Liver (tissue), 3 donors: ENCODE results near the gene PRR36.

ENCODE experiments used
- CTCF ChIP-seq: fragments of 150-350 bp; IDR thresholded peaks from 2 replicates; pipeline ENCODE4 v1.5.1; 2017; ENCODE audit warnings: improper control_type of control experiment, low read depth, low read length; ENCODE audit not compliant: missing input control
- FOXA1 ChIP-seq: IDR thresholded peaks from 2 replicates; pipeline ENCODE4 v1.6.1; 2016; ENCODE audit warnings: antibody characterized with exemption
- GABPA ChIP-seq, 2 donors: IDR thresholded peaks in 1 of 2; conservative IDR thresholded peaks in 1 of 2; 2 replicates each; pipeline ENCODE4 v1.6.1; 2016; ENCODE audit warnings: antibody characterized with exemption in 2 of 2, mild to moderate bottlenecking in 1 of 2, moderate library complexity in 1 of 2
- HNF4G ChIP-seq: IDR thresholded peaks from 2 replicates; pipeline ENCODE4 v1.6.1; 2016; ENCODE audit warnings: antibody characterized with exemption
- JUND ChIP-seq, 2 donors: IDR thresholded peaks; 2 replicates each; pipeline ENCODE4 v1.6.1; 2016; ENCODE audit warnings: antibody characterized with exemption in 2 of 2
- MAX ChIP-seq: IDR thresholded peaks from 2 replicates; pipeline ENCODE4 v1.6.1; 2016; ENCODE audit warnings: antibody characterized with exemption
- RAD21 ChIP-seq, 2 donors: IDR thresholded peaks; 2 replicates each; pipeline ENCODE4 v1.6.1; 2016; ENCODE audit warnings: antibody characterized with exemption in 2 of 2, mild to moderate bottlenecking in 2 of 2
- REST ChIP-seq: IDR thresholded peaks from 2 replicates; pipeline ENCODE4 v1.6.1; 2016; ENCODE audit warnings: antibody characterized with exemption, mild to moderate bottlenecking
- TAF1 ChIP-seq: conservative IDR thresholded peaks from 2 replicates; pipeline ENCODE4 v1.6.1; 2016; ENCODE audit warnings: antibody characterized with exemption, mild to moderate bottlenecking
- YY1 ChIP-seq: IDR thresholded peaks from 2 replicates; pipeline ENCODE4 v1.6.1; 2016; ENCODE audit warnings: antibody characterized with exemption, mild to moderate bottlenecking
- ZBTB33 ChIP-seq: IDR thresholded peaks from 2 replicates; pipeline ENCODE4 v1.6.1; 2016; ENCODE audit warnings: antibody characterized with exemption
- donor health status: healthy.
- donor health status: healthy.

GRCh38 chr19:7833225-7834099, 40.7 kb downstream of the PRR36 start:
- TF ChIP-seq CTCF: no peak
- TF ChIP-seq REST: no peak
- no peak for TF ChIP-seq MAX
- TF ChIP-seq HNF4G: no peak
- TF ChIP-seq RAD21 (IDR thresholded peaks at IDR 0.05): no peak
- no peak for TF ChIP-seq JUND (IDR thresholded peaks at IDR 0.05)
- no peak for TF ChIP-seq TAF1
- no peak for TF ChIP-seq YY1
- no peak for TF ChIP-seq ZBTB33
- no peak for TF ChIP-seq FOXA1
- TF ChIP-seq GABPA (IDR thresholded peaks at IDR 0.05 in 1 of 2, conservative IDR thresholded peaks at IDR 0.05 in 1 of 2): no peak
